IMR-90 (cell line): Measurements from ENCODE around the gene ANKRD33B. TPM values are rescaled to one million over a fixed set of nuclear protein-coding genes. Genes with fewer than 3 reads are reported as not detected.

ENCODE experiments used
- CTCF ChIP-seq: conservative IDR thresholded peaks from 2 replicates; pipeline ENCODE4 v1.5.1; 2012; ENCODE audit warnings: mild to moderate bottlenecking, low read depth, low read length, improper control_type of control experiment
- MXI1 ChIP-seq: IDR thresholded peaks from 2 replicates; pipeline ENCODE4 v1.6.1; 2012; ENCODE audit warnings: low read depth, mild to moderate bottlenecking, low read length, moderate library complexity, borderline replicate concordance
- NFE2L2 ChIP-seq: fragments of 150-350 bp; IDR thresholded peaks from 2 replicates; pipeline ENCODE4 v1.6.1; 2016; ENCODE audit warnings: low read depth, mild to moderate bottlenecking, low read length
- RCOR1 ChIP-seq: IDR thresholded peaks from 2 replicates; pipeline ENCODE4 v1.6.1; 2012; ENCODE audit warnings: mild to moderate bottlenecking, low read length, improper control_type of control experiment; ENCODE audit not compliant: insufficient replicate concordance
- polyA plus RNA-seq, 3 experiments: library from polyadenylated mRNA; depleted of rRNA; stranded (reverse); fragments of >200 nt; gene quantifications; 2 replicates each; pipeline ENCODE4 v1.2.3, GENCODE V29; 2012; ENCODE audit warnings: low replicate concordance in 1 of 3
- total RNA-seq: library from RNA; depleted of rRNA; stranded (reverse); fragments of >200 nt; gene quantifications from 2 replicates; pipeline ENCODE4 v1.2.3, GENCODE V29; 2012

The ANKRD33B gene
- total and polyA plus RNA-seq, 2 of the 4 experiments (the other 2 are of a cell fraction): 2.5 to 3.3 TPM

- TF ChIP-seq CTCF: no peak
- TF ChIP-seq RCOR1: no peak
- TF ChIP-seq NFE2L2: no peak
- TF ChIP-seq MXI1: no peak
Observed at GRCh38 chr5:10632110-10632761, 68.4 kb downstream of the ANKRD33B start (continued).
